H9 (cell line): Measurements from ENCODE around the gene HACL1. TPM values are rescaled to one million over a fixed set of nuclear protein-coding genes. Genes with fewer than 3 reads are reported as not detected.

Experiments used
- DNase-seq: peaks from one replicate; pipeline ENCODE4 v3.0.0-alpha.2; 2017
- H2AFZ ChIP-seq: one replicate; pipeline ENCODE4 v1.6.1; 2013; ENCODE audit warnings: mild to moderate bottlenecking, low read length, control low read depth, moderate library complexity
- H2AK5ac ChIP-seq: 2 replicates; pipeline ENCODE4 v1.6.1; 2013; ENCODE audit warnings: low read length, control low read depth, mixed read lengths; ENCODE audit not compliant: insufficient read length
- H2BK120ac ChIP-seq: one replicate; pipeline ENCODE4 v1.6.1; 2013; ENCODE audit warnings: low read depth, mild to moderate bottlenecking, low read length, control low read depth, inconsistent platforms; ENCODE audit not compliant: poor library complexity, severe bottlenecking
- H2BK12ac ChIP-seq: 2 replicates; pipeline ENCODE4 v1.6.1; 2013; ENCODE audit warnings: low read length, control low read depth, mixed read lengths, low read depth; ENCODE audit not compliant: insufficient read length
- H2BK15ac ChIP-seq: 2 replicates; pipeline ENCODE4 v1.6.1; 2013; ENCODE audit warnings: low read depth, low read length, control low read depth
- H2BK20ac ChIP-seq: one replicate; pipeline ENCODE4 v1.6.1; 2013; ENCODE audit warnings: low read depth, mild to moderate bottlenecking, low read length, control low read depth, inconsistent platforms; ENCODE audit not compliant: poor library complexity, severe bottlenecking
- H2BK5ac ChIP-seq: 2 replicates; pipeline ENCODE4 v1.6.1; 2013; ENCODE audit warnings: low read length, control low read depth, mixed read lengths; ENCODE audit not compliant: insufficient read length
- H3K14ac ChIP-seq: 2 replicates; pipeline ENCODE4 v1.6.1; 2013; ENCODE audit warnings: low read length, control low read depth; ENCODE audit not compliant: insufficient read depth
- H3K18ac ChIP-seq: 2 replicates; pipeline ENCODE4 v1.6.1; 2013; ENCODE audit warnings: low read depth, mild to moderate bottlenecking, mixed read lengths, low read length, control low read depth; ENCODE audit not compliant: insufficient read length
- H3K23ac ChIP-seq: 2 replicates; pipeline ENCODE4 v1.6.1; 2013; ENCODE audit warnings: low read length, control low read depth, mixed read lengths, low read depth; ENCODE audit not compliant: insufficient read length
- H3K23me2 ChIP-seq: 2 replicates; pipeline ENCODE4 v1.6.1; 2013; ENCODE audit warnings: low read depth, mild to moderate bottlenecking, mixed read lengths, low read length, control low read depth; ENCODE audit not compliant: insufficient read length, poor library complexity, severe bottlenecking
- H3K27ac ChIP-seq: 2 replicates; pipeline ENCODE4 v1.5.1; 2013; ENCODE audit warnings: low read length, control low read depth, mixed read lengths, low read depth; ENCODE audit not compliant: insufficient read length
- H3K27me3 ChIP-seq: 2 replicates; pipeline ENCODE4 v1.6.1; 2013; ENCODE audit warnings: low read length, control low read depth, inconsistent platforms; ENCODE audit not compliant: insufficient read depth
- H3K4ac ChIP-seq: 2 replicates; pipeline ENCODE4 v1.6.1; 2013; ENCODE audit warnings: low read depth, mild to moderate bottlenecking, control low read depth, inconsistent platforms, low read length, moderate library complexity
- H3K4me1 ChIP-seq: 2 replicates; pipeline ENCODE4 v1.6.1; 2013; ENCODE audit warnings: low read length, control low read depth, inconsistent platforms; ENCODE audit not compliant: insufficient read depth
- H3K4me2 ChIP-seq: 2 replicates; pipeline ENCODE4 v1.6.1; 2013; ENCODE audit warnings: low read length, control low read depth, mixed read lengths; ENCODE audit not compliant: insufficient read length, insufficient read depth
- H3K56ac ChIP-seq: 2 replicates; pipeline ENCODE4 v1.6.1; 2013; ENCODE audit warnings: low read depth, mild to moderate bottlenecking, mixed read lengths, low read length, control low read depth; ENCODE audit not compliant: insufficient read length
- H3K79me1 ChIP-seq: 2 replicates; pipeline ENCODE4 v1.6.1; 2013; ENCODE audit warnings: low read depth, mild to moderate bottlenecking, moderate library complexity, low read length, control low read depth, inconsistent platforms; ENCODE audit not compliant: insufficient read depth, poor library complexity, severe bottlenecking
- H3K79me2 ChIP-seq: 2 replicates; pipeline ENCODE4 v1.6.1; 2013; ENCODE audit warnings: low read length, control low read depth, inconsistent platforms; ENCODE audit not compliant: insufficient read depth
- H3K9ac ChIP-seq: 2 replicates; pipeline ENCODE4 v1.6.1; 2013; ENCODE audit warnings: low read length, control low read depth, mixed read lengths; ENCODE audit not compliant: insufficient read length; ENCODE audit errors: extremely low read depth
- H3K9me3 ChIP-seq: one replicate; pipeline ENCODE4 v1.6.1; 2013; ENCODE audit warnings: low read depth, low read length, inconsistent platforms; ENCODE audit not compliant: control insufficient read depth
- H3T11ph ChIP-seq: one replicate; pipeline ENCODE4 v1.6.1; 2013; ENCODE audit warnings: mild to moderate bottlenecking, low read length, control low read depth, inconsistent platforms
- H4K20me1 ChIP-seq: one replicate; pipeline ENCODE4 v1.6.1; 2013; ENCODE audit not compliant: control insufficient read depth, insufficient read length, insufficient read depth
- H4K5ac ChIP-seq: 2 replicates; pipeline ENCODE4 v1.6.1; 2013; ENCODE audit warnings: low read depth, mild to moderate bottlenecking, mixed read lengths, low read length, control low read depth; ENCODE audit not compliant: insufficient read length
- H4K8ac ChIP-seq: replicated peaks from 2 replicates; pipeline ENCODE4 v1.6.1; 2013; ENCODE audit warnings: low read length, control low read depth, mixed read lengths, low read depth; ENCODE audit not compliant: insufficient read length
- H4K91ac ChIP-seq: 2 replicates; pipeline ENCODE4 v1.6.1; 2013; ENCODE audit warnings: low read depth, mild to moderate bottlenecking, moderate library complexity, mixed read lengths, low read length, control low read depth; ENCODE audit not compliant: insufficient read length
- H3K27ac Mint-ChIP-seq, 3 experiments: 2 replicates in 2 of 3; 3 replicates in 1 of 3; pipeline ENCODE4 v1.8.0; 2020 to 2021; ENCODE audit warnings: mixed read lengths in 3 of 3, mild to moderate bottlenecking in 1 of 3, moderate library complexity in 1 of 3
- H3K27me3 Mint-ChIP-seq: 2 replicates; pipeline ENCODE4 v1.8.0; 2021; ENCODE audit warnings: low read depth, mild to moderate bottlenecking, moderate library complexity, mixed read lengths
- H3K36me3 Mint-ChIP-seq, 3 experiments: 2 replicates in 2 of 3; 3 replicates in 1 of 3; pipeline ENCODE4 v1.8.0; 2020 to 2021; ENCODE audit warnings: low read depth in 3 of 3, mixed read lengths in 3 of 3; ENCODE audit not compliant: insufficient read depth in 1 of 3
- H3K4me1 Mint-ChIP-seq, 2 experiments: 2 replicates each; pipeline ENCODE4 v1.8.0; 2020; ENCODE audit warnings: mixed read lengths in 2 of 2
- H3K4me3 Mint-ChIP-seq, 2 experiments: 2 replicates in 1 of 2; 3 replicates in 1 of 2; pipeline ENCODE4 v1.8.0; 2020 to 2021; ENCODE audit warnings: mild to moderate bottlenecking in 2 of 2, mixed read lengths in 2 of 2, moderate library complexity in 1 of 2
- H3K9me3 Mint-ChIP-seq, 2 experiments: 2 replicates in 1 of 2; 3 replicates in 1 of 2; pipeline ENCODE4 v1.8.0; 2020; ENCODE audit warnings: mild to moderate bottlenecking in 2 of 2, mixed read lengths in 2 of 2, moderate library complexity in 1 of 2
- CTCF ChIP-seq: fragments of 200-600 bp; sonication (generic); conservative IDR thresholded peaks from 3 replicates; pipeline ENCODE4 v1.8.0; 2021; ENCODE audit warnings: antibody characterized with exemption, mild to moderate bottlenecking
- WGBS: extraction: QIAGEN DNeasy Blood & Tissue Kit; methylation state at CpG from one replicate; pipeline ENCODE4 v1.1.7; 2013; ENCODE audit warnings: missing lambda C conversion rate, low lambda C conversion rate, mixed read lengths; ENCODE audit not compliant: insufficient read length; ENCODE audit errors: extremely low coverage; 5-methylcytosine and 5-hydroxymethylcytosine counted together
- total RNA-seq: library from RNA; stranded (reverse); gene quantifications from 2 replicates; pipeline ENCODE4 v1.2.1, GENCODE V29; 2021

HACL1 gene
- total RNA-seq, 1 experiment from 2014 or later: 52.6 TPM

GRCh38 chr3:15556512-15556911 lies 44.9 kb downstream of the HACL1 start:
- no peaks in the 10 kb centered on the region for H3K4me1 ChIP-seq
- H4K5ac ChIP-seq: no peak overlapping the region
- no peak overlapping the region for H2AK5ac ChIP-seq
- H3K4ac ChIP-seq: no peak overlapping the region
- no peak overlapping the region for H3K56ac ChIP-seq
- H4K91ac ChIP-seq: no peak overlapping the region
- H3T11ph ChIP-seq: no peak overlapping the region
- H3K79me1 ChIP-seq: no peaks in the 10 kb centered on the region
- H3K79me2 ChIP-seq: no peaks in the 10 kb centered on the region
- Mint-ChIP-seq H3K4me3 (no peak overlapping the region), H3K36me3 (peaks cover 0 to 16% (median 4%) of the 10 kb centered on the region in 3 experiments; a peak in 6 of 7 replicates), H3K27ac (no peak overlapping the region), H3K9me3 (no peaks in the 10 kb centered on the region), H3K27me3 (no peaks in the 10 kb centered on the region), H3K4me1 (peaks cover 2 to 9% of the 10 kb centered on the region in 2 experiments; a peak in 3 of 4 replicates)
- H2BK120ac ChIP-seq: no peak overlapping the region
- no peak for TF ChIP-seq CTCF
- H2BK5ac ChIP-seq: no peak overlapping the region
- H4K8ac ChIP-seq: no peak overlapping the region
- WGBS: no CpG with 5 or more reads among the region's 2 CpGs
- no peak for DNase-seq
- H3K4me2 ChIP-seq: no peak overlapping the region
- no peak overlapping the region for H2AFZ ChIP-seq
- H3K23me2 ChIP-seq: no peaks in the 10 kb centered on the region
- H3K14ac ChIP-seq: no peak overlapping the region
- H3K9me3 ChIP-seq: no peaks in the 10 kb centered on the region
- no peak overlapping the region for H2BK12ac ChIP-seq
- no peak overlapping the region for H2BK15ac ChIP-seq
- no peak overlapping the region for H2BK20ac ChIP-seq
- H4K20me1 ChIP-seq: no peaks in the 10 kb centered on the region
- H3K27me3 ChIP-seq: no peaks in the 10 kb centered on the region
- no peak overlapping the region for H3K23ac ChIP-seq
- H3K9ac ChIP-seq: no peak overlapping the region
- H3K18ac ChIP-seq: no peak overlapping the region
- H3K27ac ChIP-seq: no peak overlapping the region
